Mammary epithelial cell (primary cell): Measurements from ENCODE around the gene ABR.

Experiments
- CTCF ChIP-seq, 2 donors: IDR thresholded peaks in 1 of 2; conservative IDR thresholded peaks in 1 of 2; 2 replicates each; pipeline ENCODE4 v1.5.1; 2011 to 2012; ENCODE audit warnings: inconsistent platforms in 2 of 2, low read length in 2 of 2, mild to moderate bottlenecking in 2 of 2, control low read depth in 1 of 2, low read depth in 1 of 2; ENCODE audit not compliant: insufficient read depth in 1 of 2; ENCODE audit errors: extremely low read depth in 1 of 2
- EZH2 ChIP-seq: IDR thresholded peaks from 2 replicates; pipeline ENCODE4 v1.6.1; 2012; ENCODE audit warnings: low read length, inconsistent platforms, borderline replicate concordance

- no peak for TF ChIP-seq CTCF (conservative IDR thresholded peaks at IDR 0.05 in 1 of 2, IDR thresholded peaks at IDR 0.05 in 1 of 2; ENCODE audit: extremely low read depth in 1 of 2, insufficient read depth in 1 of 2, low read depth in 1 of 2, low read length in 2 of 2)
- no peak for TF ChIP-seq EZH2
Observed at GRCh38 chr17:1091190-1091534, 88.6 kb downstream of the ABR start.
